Muscle of leg (tissue), 11 donors: ENCODE results near the gene PPM1A. TPM values are rescaled to one million over a fixed set of nuclear protein-coding genes. Genes with fewer than 3 reads are reported as not detected.

Source experiments
- DNase-seq: peaks from one replicate; pipeline ENCODE4 v3.0.0; 2013
- H3K27ac ChIP-seq: one replicate; pipeline ENCODE4 v1.5.1; 2013; ENCODE audit warnings: mild to moderate bottlenecking, low read length, control low read depth
- H3K27me3 ChIP-seq: one replicate; pipeline ENCODE4 v1.6.1; 2013; ENCODE audit warnings: low read length; ENCODE audit not compliant: control insufficient read depth, insufficient read depth
- H3K36me3 ChIP-seq: one replicate; pipeline ENCODE4 v1.6.1; 2013; ENCODE audit warnings: low read length; ENCODE audit not compliant: control insufficient read depth, insufficient read depth
- H3K4me1 ChIP-seq: one replicate; pipeline ENCODE4 v1.6.1; 2013; ENCODE audit warnings: low read length; ENCODE audit not compliant: control insufficient read depth, insufficient read depth
- H3K4me3 ChIP-seq: one replicate; pipeline ENCODE4 v1.5.1; 2013; ENCODE audit warnings: low read length, control low read depth
- H3K9me3 ChIP-seq: replicated peaks from 2 replicates; pipeline ENCODE4 v1.6.1; 2013; ENCODE audit warnings: low read depth, low read length; ENCODE audit not compliant: control insufficient read depth
- WGBS: methylation state at CpG from one replicate; pipeline ENCODE4 v1.1.5; 2013; ENCODE audit warnings: missing lambda C conversion rate; ENCODE audit not compliant: insufficient coverage; 5-methylcytosine and 5-hydroxymethylcytosine counted together
- polyA plus RNA-seq, 8 donors: library from polyadenylated mRNA; unstranded; fragments of 120-200 nt; gene quantifications; one replicate each; pipeline versions ENCODE4 v1.2.1 to v1.2.3, GENCODE V29; 2013; ENCODE audit warnings: inconsistent platforms in 1 of 8, low replicate concordance in 1 of 8; ENCODE audit not compliant: insufficient read length in 8 of 8, insufficient read depth in 1 of 8
- total RNA-seq: library from RNA; stranded (reverse); fragments of 120-200 nt; gene quantifications from one replicate; pipeline ENCODE4 v1.2.4, GENCODE V29; 2013

The PPM1A gene
- total and polyA plus RNA-seq, 9 donors = 31.8 to 60.0 (median 54.4) TPM

- H3K4me1 ChIP-seq = no peaks in the 10 kb centered on the region
- WGBS = 44% methylated on average over 2 of the region's 3 CpGs
- H3K36me3 ChIP-seq = no peaks in the 10 kb centered on the region
- H3K27ac ChIP-seq = no peak overlapping the region
- H3K27me3 ChIP-seq = no peaks in the 10 kb centered on the region
- DNase-seq = no peak
- H3K9me3 ChIP-seq = no peaks in the 10 kb centered on the region
- H3K4me3 ChIP-seq = no peak overlapping the region
Measured at GRCh38 chr14:60225265-60225664, 23.8 kb upstream of the PPM1A start.

- WGBS = 54% methylated on average over 2 of the region's 2 CpGs
- Histone ChIP-seq H3K27ac (no peak overlapping the region), H3K27me3 (no peaks in the 10 kb centered on the region), H3K36me3 (no peaks in the 10 kb centered on the region), H3K4me3 (no peak overlapping the region), H3K4me1 (no peaks in the 10 kb centered on the region), H3K9me3 (no peaks in the 10 kb centered on the region)
- no peak for DNase-seq
Measured at GRCh38 chr14:60226298-60226697, 22.7 kb upstream of the PPM1A start.

- no CpG with 5 or more reads among the region's 1 CpG for WGBS
- Histone ChIP-seq H3K9me3 (no peaks in the 10 kb centered on the region), H3K4me3 (no peak overlapping the region), H3K36me3 (no peaks in the 10 kb centered on the region), H3K4me1 (no peaks in the 10 kb centered on the region), H3K27ac (no peak overlapping the region), H3K27me3 (no peaks in the 10 kb centered on the region)
- no peak for DNase-seq
Measured at GRCh38 chr14:60227291-60227690, 21.7 kb upstream of the PPM1A start.

GRCh38 chr14:60229614-60230013 lies 19.4 kb upstream of the PPM1A start:
- no peaks in the 10 kb centered on the region for H3K36me3 ChIP-seq
- DNase-seq = no peak
- H3K4me3 ChIP-seq = no peak overlapping the region
- H3K4me1 ChIP-seq = no peaks in the 10 kb centered on the region
- no peaks in the 10 kb centered on the region for H3K9me3 ChIP-seq
- no peak overlapping the region for H3K27ac ChIP-seq
- H3K27me3 ChIP-seq = no peaks in the 10 kb centered on the region

- DNase-seq = no peak
- no CpG with 5 or more reads among the region's 1 CpG for WGBS
- no peaks in the 10 kb centered on the region for H3K36me3 ChIP-seq
- no peaks in the 10 kb centered on the region for H3K9me3 ChIP-seq
- H3K4me3 ChIP-seq = no peak overlapping the region
- no peaks in the 10 kb centered on the region for H3K27me3 ChIP-seq
- H3K4me1 ChIP-seq = no peaks in the 10 kb centered on the region
- no peak overlapping the region for H3K27ac ChIP-seq
Measured at GRCh38 chr14:60232185-60232584, 16.8 kb upstream of the PPM1A start.

- Histone ChIP-seq H3K36me3 (no peaks in the 10 kb centered on the region), H3K27ac (no peak overlapping the region), H3K4me3 (no peak overlapping the region), H3K27me3 (no peaks in the 10 kb centered on the region), H3K4me1 (no peaks in the 10 kb centered on the region), H3K9me3 (no peaks in the 10 kb centered on the region)
- DNase-seq = no peak
- WGBS = 100% methylated on average over 1 of the region's 3 CpGs
Measured at GRCh38 chr14:60233251-60233650, 15.8 kb upstream of the PPM1A start.

- Histone ChIP-seq H3K4me1 (no peaks in the 10 kb centered on the region), H3K4me3 (no peak overlapping the region), H3K27ac (no peak overlapping the region), H3K36me3 (no peaks in the 10 kb centered on the region), H3K9me3 (no peaks in the 10 kb centered on the region), H3K27me3 (no peaks in the 10 kb centered on the region)
- no peak for DNase-seq
Measured at GRCh38 chr14:60233891-60234290, 15.1 kb upstream of the PPM1A start.

- H3K27ac ChIP-seq = no peak overlapping the region
- no CpG with 5 or more reads among the region's 2 CpGs for WGBS
Measured at GRCh38 chr14:60235440-60235839, 13.6 kb upstream of the PPM1A start.

GRCh38 chr14:60238955-60239354 lies 10.1 kb upstream of the PPM1A start:
- no CpG with 5 or more reads among the region's 3 CpGs for WGBS
- no peak overlapping the region for H3K27ac ChIP-seq
- H3K9me3 ChIP-seq = no peaks in the 10 kb centered on the region

More at GRCh38 chr14:60235440-60235839, 13.6 kb upstream of the PPM1A start:
- no peak overlapping the region for H3K4me3 ChIP-seq
- no peak for DNase-seq
- no peaks in the 10 kb centered on the region for H3K27me3 ChIP-seq
- H3K36me3 ChIP-seq = no peaks in the 10 kb centered on the region
- H3K9me3 ChIP-seq = no peaks in the 10 kb centered on the region
- no peaks in the 10 kb centered on the region for H3K4me1 ChIP-seq

GRCh38 chr14:60240139-60240856 lies 8.7 kb upstream of the PPM1A start:
- no peak overlapping the region for H3K27ac ChIP-seq
- no peak for DNase-seq
- H3K9me3 ChIP-seq = no peaks in the 10 kb centered on the region
- H3K36me3 ChIP-seq = no peaks in the 10 kb centered on the region
- WGBS = no CpG with 5 or more reads among the region's 7 CpGs
- H3K27me3 ChIP-seq = no peaks in the 10 kb centered on the region
- no peak overlapping the region for H3K4me3 ChIP-seq
- peaks cover 2% of the 10 kb centered on the region for H3K4me1 ChIP-seq

More at GRCh38 chr14:60238955-60239354, 10.1 kb upstream of the PPM1A start:
- Histone ChIP-seq H3K4me1 (peaks cover 2% of the 10 kb centered on the region), H3K27me3 (no peaks in the 10 kb centered on the region), H3K36me3 (no peaks in the 10 kb centered on the region), H3K4me3 (no peak overlapping the region)
- DNase-seq = no peak

- Histone ChIP-seq H3K4me3 (no peak overlapping the region), H3K4me1 (peaks cover 2% of the 10 kb centered on the region), H3K27ac (no peak overlapping the region), H3K9me3 (no peaks in the 10 kb centered on the region), H3K27me3 (no peaks in the 10 kb centered on the region), H3K36me3 (no peaks in the 10 kb centered on the region)
- WGBS = 0% methylated on average over 1 of the region's 1 CpG
- peak; percentile 80 for DNase-seq
Measured at GRCh38 chr14:60241091-60241490, 7.9 kb upstream of the PPM1A start.
